ENCODE results near the gene PCYOX1L. TPM values are rescaled to one million over a fixed set of nuclear protein-coding genes. Genes with fewer than 3 reads are reported as not detected.

PCYOX1L gene
- total RNA-seq, 4 donors from 2014 or later: 2.1 to 4.6 (median 3.1) TPM

- Histone ChIP-seq H3K4me1 (peaks cover 0 to 41% (median 8%) of the 10 kb centered on the region in 3 donors), H3K9me3 (no peaks in the 10 kb centered on the region), H3K4me3 (peak overlapping the region in 2 of 4 donors; percentile 8 to 48), H3K27ac (peak overlapping the region; percentile 71 to 90 (median 88)), H3K27me3 (peaks cover 0 to 4% (median 0%) of the 10 kb centered on the region in 4 donors), H3K36me3 (peaks cover 0 to 2% (median 0%) of the 10 kb centered on the region in 3 donors)
- DNase-seq: no peak
- TF ChIP-seq CTCF (IDR thresholded peaks at IDR 0.05) (no peak), POLR2A (IDR thresholded peaks at IDR 0.05) (no peak)
- WGBS, 2 donors: 64 to 80% methylated on average over 11 to 12 of the region's 17 CpGs
- intact Hi-C loops (cut with DNase I): no loop called here
These were observed 47.1 kb downstream of the PCYOX1L start for GRCh38 chr5:149404746-149405549.

GRCh38 chr5:149405550-149406202, 47.8 kb downstream of the PCYOX1L start:
- H3K36me3 ChIP-seq: peaks cover 0 to 7% (median 7%) of the 10 kb centered on the region in 3 donors
- intact Hi-C loops (cut with DNase I): no loop called here
- WGBS, 2 donors: 79 to 87% methylated on average over 8 to 13 of the region's 16 CpGs
- peaks cover 0 to 4% (median 0%) of the 10 kb centered on the region in 4 donors for H3K27me3 ChIP-seq
- peak overlapping the region in 2 of 4 donors; percentile 27 to 48 for H3K4me3 ChIP-seq
- peaks cover 0 to 34% (median 3%) of the 10 kb centered on the region in 3 donors for H3K4me1 ChIP-seq
- no peak for DNase-seq
- TF ChIP-seq CTCF (IDR thresholded peaks at IDR 0.05) (no peak), POLR2A (IDR thresholded peaks at IDR 0.05) (no peak)
- no peaks in the 10 kb centered on the region for H3K9me3 ChIP-seq
- H3K27ac ChIP-seq: peak overlapping the region; percentile 71 to 90 (median 88)

- intact Hi-C loops (cut with DNase I): no loop called here
- Histone ChIP-seq H3K27ac (peak overlapping the region; percentile 71 to 94 (median 88)), H3K4me1 (peaks cover 0 to 32% (median 3%) of the 10 kb centered on the region in 3 donors), H3K9me3 (no peaks in the 10 kb centered on the region), H3K27me3 (peaks cover 0 to 4% (median 0%) of the 10 kb centered on the region in 4 donors), H3K36me3 (peaks cover 0 to 10% (median 7%) of the 10 kb centered on the region in 3 donors), H3K4me3 (peak overlapping the region; percentile 24 to 66 (median 52))
- 57 to 60% methylated on average over 1 to 2 of the region's 9 CpGs for WGBS, 2 donors
- no peak for DNase-seq
- TF ChIP-seq CTCF (IDR thresholded peaks at IDR 0.05): no peak
- peak in 2 of 4 donors; percentile 67 to 88 for TF ChIP-seq POLR2A (IDR thresholded peaks at IDR 0.05)
These were observed 48.5 kb downstream of the PCYOX1L start for GRCh38 chr5:149406203-149406978.

GRCh38 chr5:149406979-149407306, 49.1 kb downstream of the PCYOX1L start:
- TF ChIP-seq CTCF (IDR thresholded peaks at IDR 0.05) (no peak), POLR2A (IDR thresholded peaks at IDR 0.05) (no peak)

More at GRCh38 chr5:149406979-149407306, 49.1 kb downstream of the PCYOX1L start:
- peak overlapping the region; percentile 69 to 94 (median 88) for H3K27ac ChIP-seq
- peak overlapping the region; percentile 24 to 66 (median 52) for H3K4me3 ChIP-seq
- no peaks in the 10 kb centered on the region for H3K9me3 ChIP-seq
- DNase-seq: no peak
- peaks cover 0 to 32% (median 3%) of the 10 kb centered on the region in 3 donors for H3K4me1 ChIP-seq
- H3K27me3 ChIP-seq: peaks cover 0 to 4% (median 0%) of the 10 kb centered on the region in 4 donors
- peaks cover 0 to 10% (median 7%) of the 10 kb centered on the region in 3 donors for H3K36me3 ChIP-seq
- 27 to 33% methylated on average over 1 of the region's 4 CpGs for WGBS, 2 donors
- intact Hi-C loops (cut with DNase I): no loop called here

All from esophagus squamous epithelium (tissue), 5 donors.